Activated T-helper 2 cell treated with anti-CD3 and anti-CD28 coated beads, Interferon-gamma antibody, Interleukin-2, Interleukin-4, amounts not matched to agents 10 μg/mL and 5 μg/mL and 100 μg/mL, durations not matched to agents 14 hours and 24 hours and 36 hours (primary cell): ENCODE measurements around the gene MSMP. TPM values are rescaled to one million over a fixed set of nuclear protein-coding genes. Genes with fewer than 3 reads are reported as not detected.

ENCODE experiments used
- DNase-seq: peaks from one replicate; pipeline ENCODE4 v3.0.0; 2021; ENCODE audit warnings: low spot score
- H3K27ac Mint-ChIP-seq: one replicate; pipeline ENCODE4 v1.8.0; 2021; ENCODE audit warnings: mixed read lengths
- H3K27me3 Mint-ChIP-seq: one replicate; pipeline ENCODE4 v1.8.0; 2021; ENCODE audit warnings: low read depth, mixed read lengths
- H3K36me3 Mint-ChIP-seq: one replicate; pipeline ENCODE4 v1.8.0; 2021; ENCODE audit warnings: low read depth, mixed read lengths
- H3K4me1 Mint-ChIP-seq: one replicate; pipeline ENCODE4 v1.8.0; 2021; ENCODE audit warnings: low read depth, mixed read lengths
- H3K4me3 Mint-ChIP-seq: one replicate; pipeline ENCODE4 v1.8.0; 2021; ENCODE audit warnings: low read depth, mild to moderate bottlenecking, moderate library complexity, mixed read lengths
- H3K9me3 Mint-ChIP-seq: one replicate; pipeline ENCODE4 v1.8.0; 2021; ENCODE audit warnings: mixed read lengths
- intact Hi-C: fragments of 100-400 bp; cut with micrococcal nuclease; formaldehyde crosslinking; loops from one replicate; pipeline ENCODE4 v1.15.1; 2023
- total RNA-seq: library from RNA; stranded (reverse); gene quantifications from 2 replicates; pipeline ENCODE4 v1.2.3, GENCODE V29; 2022

The MSMP gene
- 0.37 and 0.41 TPM in 2 replicates for total RNA-seq

GRCh38 chr9:35754264-35754663 lies at the start of gene MSMP:
MSMP (minus strand) TSS chr9:35754276; CDS start chr9:35754129, 147 bp downstream.
- peaks cover 28% of the 10 kb centered on the region for H3K4me1 Mint-ChIP-seq
- intact Hi-C loops = no loop called here

GRCh38 chr9:35801328-35802128 lies 47.5 kb upstream of the MSMP start:
- H3K27ac Mint-ChIP-seq = no peak overlapping the region
- H3K27me3 Mint-ChIP-seq = no peaks in the 10 kb centered on the region
- peaks cover 18% of the 10 kb centered on the region for H3K4me1 Mint-ChIP-seq
- no peak overlapping the region for H3K4me3 Mint-ChIP-seq
- peaks cover 49% of the 10 kb centered on the region for H3K36me3 Mint-ChIP-seq
- no peaks in the 10 kb centered on the region for H3K9me3 Mint-ChIP-seq
- intact Hi-C loops = no loop called here
- DNase-seq = no peak

More at GRCh38 chr9:35754264-35754663, at the start of gene MSMP:
- peaks cover 36% of the 10 kb centered on the region for H3K36me3 Mint-ChIP-seq
- H3K27ac Mint-ChIP-seq = no peak within 1 kb of the TSS
- no peaks in the 10 kb centered on the region for H3K27me3 Mint-ChIP-seq
- no peak within 1 kb of the TSS for H3K4me3 Mint-ChIP-seq
- H3K9me3 Mint-ChIP-seq = no peaks in the 10 kb centered on the region
- DNase-seq = no peak

- Mint-ChIP-seq H3K36me3 (peaks cover 42% of the 10 kb centered on the region), H3K4me3 (no peak overlapping the region), H3K4me1 (peaks cover 21% of the 10 kb centered on the region), H3K27ac (no peak overlapping the region), H3K27me3 (no peaks in the 10 kb centered on the region), H3K9me3 (no peaks in the 10 kb centered on the region)
- no peak for DNase-seq
- intact Hi-C loops = no loop called here
Observed at GRCh38 chr9:35800530-35800929, 46.5 kb upstream of the MSMP start.

- H3K4me3 Mint-ChIP-seq = no peak overlapping the region
- peaks cover 36% of the 10 kb centered on the region for H3K36me3 Mint-ChIP-seq
- H3K27ac Mint-ChIP-seq = peak overlapping the region; percentile 56
- no peak for DNase-seq
- peaks cover 29% of the 10 kb centered on the region for H3K4me1 Mint-ChIP-seq
- intact Hi-C loops = no loop called here
- no peaks in the 10 kb centered on the region for H3K9me3 Mint-ChIP-seq
- H3K27me3 Mint-ChIP-seq = no peaks in the 10 kb centered on the region
Observed at GRCh38 chr9:35798658-35799374, 44.7 kb upstream of the MSMP start.

GRCh38 chr9:35797311-35798109 lies 43.4 kb upstream of the MSMP start:
- Mint-ChIP-seq H3K36me3 (peaks cover 32% of the 10 kb centered on the region), H3K4me3 (no peak overlapping the region), H3K27ac (no peak overlapping the region), H3K4me1 (peaks cover 31% of the 10 kb centered on the region), H3K9me3 (no peaks in the 10 kb centered on the region), H3K27me3 (no peaks in the 10 kb centered on the region)
- intact Hi-C loops = no loop called here
- no peak for DNase-seq

- H3K27me3 Mint-ChIP-seq = no peaks in the 10 kb centered on the region
- no peaks in the 10 kb centered on the region for H3K9me3 Mint-ChIP-seq
- H3K36me3 Mint-ChIP-seq = peaks cover 17% of the 10 kb centered on the region
- intact Hi-C loops = no loop called here
- DNase-seq = no peak
- H3K4me1 Mint-ChIP-seq = peaks cover 31% of the 10 kb centered on the region
- H3K27ac Mint-ChIP-seq = no peak overlapping the region
- H3K4me3 Mint-ChIP-seq = no peak overlapping the region
Observed at GRCh38 chr9:35795695-35796094, 41.6 kb upstream of the MSMP start.

GRCh38 chr9:35793461-35793860 lies 39.4 kb upstream of the MSMP start:
- no peaks in the 10 kb centered on the region for H3K27me3 Mint-ChIP-seq
- peaks cover 25% of the 10 kb centered on the region for H3K4me1 Mint-ChIP-seq
- peaks cover 13% of the 10 kb centered on the region for H3K36me3 Mint-ChIP-seq

GRCh38 chr9:35792826-35793225 lies 38.8 kb upstream of the MSMP start:
- DNase-seq = no peak
- intact Hi-C loops = no loop called here

More at GRCh38 chr9:35793461-35793860, 39.4 kb upstream of the MSMP start:
- Mint-ChIP-seq H3K4me3 (no peak overlapping the region), H3K9me3 (no peaks in the 10 kb centered on the region), H3K27ac (peak overlapping the region; percentile 10)
- intact Hi-C loops = no loop called here
- no peak for DNase-seq

GRCh38 chr9:35792024-35792813 lies 38.1 kb upstream of the MSMP start:
- Mint-ChIP-seq H3K4me3 (no peak overlapping the region), H3K27me3 (no peaks in the 10 kb centered on the region), H3K27ac (no peak overlapping the region), H3K9me3 (no peaks in the 10 kb centered on the region), H3K4me1 (peaks cover 17% of the 10 kb centered on the region), H3K36me3 (peaks cover 19% of the 10 kb centered on the region)
- intact Hi-C loops = no loop called here
- no peak for DNase-seq

More at GRCh38 chr9:35792826-35793225, 38.8 kb upstream of the MSMP start:
- Mint-ChIP-seq H3K9me3 (no peaks in the 10 kb centered on the region), H3K4me1 (peaks cover 21% of the 10 kb centered on the region), H3K36me3 (peaks cover 14% of the 10 kb centered on the region), H3K27me3 (no peaks in the 10 kb centered on the region), H3K4me3 (no peak overlapping the region), H3K27ac (peak overlapping the region; percentile 10)

GRCh38 chr9:35791297-35791921 lies 37.3 kb upstream of the MSMP start, which contains the start of gene NPR2:
NPR2 (plus strand) TSS chr9:35791591; CDS start chr9:35792409, 818 bp downstream.
- H3K36me3 Mint-ChIP-seq = peaks cover 18% of the 10 kb centered on the region
- H3K27ac Mint-ChIP-seq = no peak within 1 kb of the TSS
- intact Hi-C loops = no loop called here
- no peak for DNase-seq
- H3K9me3 Mint-ChIP-seq = no peaks in the 10 kb centered on the region
- H3K27me3 Mint-ChIP-seq = no peaks in the 10 kb centered on the region
- peaks cover 13% of the 10 kb centered on the region for H3K4me1 Mint-ChIP-seq
- no peak within 1 kb of the TSS for H3K4me3 Mint-ChIP-seq

- Mint-ChIP-seq H3K36me3 (peaks cover 26% of the 10 kb centered on the region), H3K4me3 (no peak overlapping the region), H3K27me3 (no peaks in the 10 kb centered on the region), H3K9me3 (no peaks in the 10 kb centered on the region), H3K27ac (no peak overlapping the region), H3K4me1 (peaks cover 11% of the 10 kb centered on the region)
- intact Hi-C loops = loop anchor here (1.0 kb wide), 2 partner anchors 36 to 92 kb away; no protein-coding TSS in a partner anchor
- peak; percentile 43 for DNase-seq
Observed at GRCh38 chr9:35790385-35791296, 36.6 kb upstream of the MSMP start.
